Measurements from ENCODE around the gene LYPD6. TPM values are rescaled to one million over a fixed set of nuclear protein-coding genes. Genes with fewer than 3 reads are reported as not detected.
"Not testable (repeated sequence)": the region's sequence is repeated elsewhere in the genome, so short reads cannot be mapped to it uniquely, and the experiment has no call there.

The LYPD6 gene
- polyA plus RNA-seq, 12 donors, result 1.1 to 9.5 (median 2.6) TPM; not detected in 2

DNA sequence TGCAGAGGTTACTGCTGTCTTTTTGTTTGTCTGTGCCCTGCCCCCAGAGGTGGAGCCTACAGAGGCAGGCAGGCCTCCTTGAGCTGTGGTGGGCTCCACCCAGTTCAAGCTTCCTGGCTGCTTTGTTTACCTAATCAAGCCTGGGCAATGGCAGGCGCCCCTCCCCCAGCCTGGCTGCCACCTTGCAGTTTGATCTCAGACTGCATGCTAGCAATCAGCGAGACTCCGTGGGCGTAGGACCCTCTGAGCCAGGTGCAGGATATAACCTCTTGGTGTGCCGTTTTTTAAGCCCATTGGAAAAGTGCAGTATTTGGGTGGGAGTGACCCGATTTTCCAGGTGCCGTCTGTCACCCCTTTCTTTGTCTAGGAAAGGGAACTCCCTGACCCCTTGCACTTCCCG, 176.4 kb downstream of the LYPD6 start:
- not testable (repeated sequence) for DNase-seq

DNA sequence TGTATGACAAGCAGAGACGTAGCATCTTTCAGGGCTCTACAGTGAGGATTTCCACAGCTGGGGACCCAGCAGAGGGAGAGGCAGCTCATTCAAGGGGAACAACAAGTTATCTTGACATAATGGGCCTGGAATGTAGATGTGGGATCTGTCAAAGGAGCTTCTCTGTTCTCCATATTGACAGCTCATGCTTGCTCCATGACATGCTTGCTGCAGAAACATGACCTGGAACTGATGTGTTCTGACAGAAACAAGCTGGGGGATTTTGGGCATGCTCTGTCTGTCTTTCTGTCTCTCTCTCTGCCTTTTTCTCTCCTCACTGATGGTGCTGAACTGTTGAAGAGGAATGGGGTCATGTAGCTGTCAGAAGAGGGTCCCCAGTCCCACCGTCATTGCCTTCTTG, 177.6 kb downstream of the LYPD6 start:
- no peak for DNase-seq

DNA sequence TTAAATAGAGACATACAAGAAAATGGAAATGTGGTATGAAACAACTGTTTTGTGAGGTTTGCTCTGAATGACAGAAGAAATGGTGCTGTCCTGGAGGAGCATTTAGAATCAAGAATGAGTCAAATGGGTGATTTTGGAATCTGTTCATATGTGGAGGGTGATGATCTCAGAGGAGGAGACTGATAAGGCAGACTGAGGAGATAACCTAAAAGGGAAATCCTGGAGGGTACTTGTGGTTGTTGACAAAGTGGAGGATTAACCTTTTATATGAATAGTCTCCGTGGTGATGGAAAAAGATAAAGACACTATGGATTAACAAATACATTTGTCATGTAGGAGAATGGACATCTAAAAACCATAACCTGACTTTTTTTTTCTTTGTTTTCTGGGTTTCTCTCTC, 183.1 kb downstream of the LYPD6 start:
- DNase-seq, result no peak

All from muscle of arm (tissue), 12 donors.